Gastrocnemius medialis (tissue), 4 donors: ENCODE data around the gene GRAP. TPM values are rescaled to one million over a fixed set of nuclear protein-coding genes. Genes with fewer than 3 reads are reported as not detected.

Experiments used
- total RNA-seq, 4 donors: library from RNA; depleted of rRNA; stranded (reverse); fragments of >200 nt; gene quantifications; one replicate each; pipeline versions ENCODE4 v1.1.0 to v1.2.3, GENCODE V29; 2016

GRAP gene
- total RNA-seq, 4 donors from 2014 or later, result 0.36 to 1.7 (median 0.94) TPM

Other genes with a start within 250 kb of the GRAP start
- gene PRPSAP2, start 188.8 kb downstream of the GRAP start, total RNA-seq, result 10 to 100 TPM in 2 of 4 donors, 1 to 10 TPM in 2; 7.9 to 15.8 (median 10.3) TPM
- gene SLC5A10, start 94.8 kb downstream of the GRAP start, total RNA-seq, result not detected
- 10 to 100 TPM in 3 of 4 donors, 1 to 10 TPM in 1; 8.2 to 25.6 (median 16.9) TPM for gene FAM83G, start 42.2 kb downstream of the GRAP start, total RNA-seq
- gene GRAPL, start 80.6 kb upstream of the GRAP start, total RNA-seq, result 1 to 10 TPM in 1 of 4 donors, not detected in 3; 1.2 TPM
- gene EPN2, start 190.4 kb upstream of the GRAP start, total RNA-seq, result 10 to 100 TPM; 18.9 to 31.8 (median 26.2) TPM